ENCODE data around the gene RASD2.
"Not testable (repeated sequence)": the region's sequence is repeated elsewhere in the genome, so short reads cannot be mapped to it uniquely, and the experiment has no call there.

Gene RASD2, protein sequence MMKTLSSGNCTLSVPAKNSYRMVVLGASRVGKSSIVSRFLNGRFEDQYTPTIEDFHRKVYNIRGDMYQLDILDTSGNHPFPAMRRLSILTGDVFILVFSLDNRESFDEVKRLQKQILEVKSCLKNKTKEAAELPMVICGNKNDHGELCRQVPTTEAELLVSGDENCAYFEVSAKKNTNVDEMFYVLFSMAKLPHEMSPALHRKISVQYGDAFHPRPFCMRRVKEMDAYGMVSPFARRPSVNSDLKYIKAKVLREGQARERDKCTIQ

DNA sequence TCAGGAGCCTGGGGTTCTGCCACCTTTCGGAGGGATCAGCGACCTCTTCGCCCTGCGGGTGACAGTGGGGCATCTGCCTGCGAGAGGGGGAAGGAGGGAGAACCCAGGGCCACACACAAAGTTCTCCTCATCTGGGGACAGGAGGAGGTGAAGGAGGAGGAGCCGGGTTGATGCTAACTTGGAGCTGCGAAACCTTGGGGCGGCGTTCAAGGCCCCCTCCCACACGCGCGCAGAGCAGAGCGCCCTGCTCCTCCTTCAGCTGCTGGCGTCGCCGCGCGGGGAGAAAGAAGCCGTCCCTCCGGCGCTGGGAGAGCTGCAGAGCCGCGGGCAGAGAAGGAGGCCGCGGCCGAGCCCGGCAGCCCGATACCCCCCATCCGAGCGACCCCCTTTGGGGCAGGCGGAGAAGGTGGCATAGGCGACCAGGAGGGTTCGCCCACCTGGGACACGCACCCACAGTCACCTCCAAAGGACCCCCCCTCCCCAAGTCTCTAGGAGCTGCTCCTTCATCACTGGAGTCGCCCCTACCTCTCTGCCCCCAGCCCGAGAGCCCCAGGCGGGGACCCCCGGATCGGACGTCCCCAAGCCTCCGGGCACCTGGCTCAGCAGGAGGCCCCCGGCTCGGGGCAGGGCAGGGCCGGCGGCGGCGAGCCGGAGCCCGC lies at the start of gene RASD2:
RASD2 (plus strand) TSS at position 237 of the 659 bp plus-strand sequence. CDS start 5,979 bp downstream, outside the sequence.
- DNase-seq (ENCODE audit: low spot score) = no peak

DNA sequence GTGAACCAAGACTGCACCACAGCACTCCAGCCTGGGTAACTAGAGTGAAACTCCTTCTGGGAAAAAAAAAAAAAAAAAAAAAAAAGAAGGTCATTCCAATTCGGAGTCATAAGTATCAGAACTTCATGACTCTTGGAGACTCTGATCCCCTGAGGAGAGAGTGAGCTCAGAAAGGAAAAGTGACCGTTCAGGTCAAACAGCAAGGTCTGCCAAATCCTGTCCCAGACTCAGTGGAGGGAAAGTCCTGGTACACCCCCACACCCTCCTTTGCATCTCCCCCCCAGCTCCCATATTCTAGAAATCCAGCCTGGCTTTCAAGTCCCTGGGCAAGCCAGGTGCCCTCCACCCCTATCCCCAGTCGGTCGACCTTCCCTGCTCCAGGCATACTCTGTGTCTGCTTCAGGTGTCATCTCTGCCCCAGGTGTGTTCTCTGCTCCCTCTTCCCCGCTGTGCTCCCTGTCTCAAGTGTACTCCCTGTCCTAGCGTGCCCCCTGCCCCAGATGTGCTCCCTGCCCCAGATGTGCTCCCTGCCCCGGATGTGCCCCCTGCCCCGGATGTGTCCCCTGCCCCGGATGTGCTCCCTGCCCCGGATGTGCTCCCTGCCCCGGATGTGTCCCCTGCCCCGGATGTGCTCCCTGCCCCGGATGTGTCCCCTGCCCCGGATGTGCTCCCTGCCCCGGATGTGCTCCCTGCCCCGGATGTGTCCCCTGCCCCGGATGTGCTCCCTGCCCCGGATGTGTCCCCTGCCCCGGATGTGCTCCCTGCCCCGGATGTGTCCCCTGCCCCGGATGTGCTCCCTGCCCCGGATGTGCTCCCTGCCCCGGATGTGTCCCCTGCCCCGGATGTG lies 49.3 kb upstream of the RASD2 start:
- DNase-seq (ENCODE audit: low spot score) = not testable (repeated sequence)

DNA sequence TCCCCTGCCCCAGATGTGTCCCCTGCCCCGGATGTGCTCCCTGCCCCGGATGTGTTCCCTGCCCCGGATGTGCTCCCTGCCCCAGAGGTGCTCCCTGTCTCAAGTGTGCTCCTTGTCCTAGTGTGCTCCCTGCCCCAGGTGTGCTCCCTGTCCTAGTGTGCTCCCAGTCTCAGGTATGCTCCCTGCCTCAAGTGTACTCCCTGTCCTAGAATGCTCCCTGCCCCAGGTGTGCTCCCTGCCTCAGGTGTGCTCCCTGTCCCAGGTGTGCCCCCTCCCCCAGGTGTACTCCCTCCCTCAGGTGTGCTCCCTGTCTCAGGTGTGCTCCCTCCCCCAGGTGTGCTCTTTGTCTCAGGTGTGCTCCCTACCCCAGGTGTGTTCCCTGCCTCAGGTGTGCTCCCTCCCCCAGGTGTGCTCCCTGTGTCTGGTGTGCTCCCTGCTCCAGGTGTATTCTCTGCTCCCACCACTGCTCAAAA lies 48.7 kb upstream of the RASD2 start:
- no peak for DNase-seq (ENCODE audit: low spot score)

DNA sequence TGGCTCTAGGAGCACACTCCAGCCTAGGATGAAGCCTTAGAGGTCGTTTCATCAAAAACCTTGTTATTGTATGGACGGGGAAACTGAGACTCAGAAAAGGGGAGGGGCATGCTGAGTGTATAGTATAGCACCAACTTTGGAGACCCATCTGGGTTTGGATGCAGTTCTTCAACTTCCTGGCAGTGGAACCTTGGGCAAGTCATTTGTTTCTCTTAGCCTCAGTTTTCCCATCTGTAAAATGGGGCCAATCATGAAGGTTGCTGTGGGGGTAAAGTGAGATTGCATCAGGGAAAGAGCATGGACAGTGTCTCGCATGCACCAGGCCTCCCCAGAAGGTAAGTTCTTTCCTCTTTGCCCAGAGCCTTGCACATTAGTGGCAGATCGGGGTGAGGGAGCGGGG lies 47.6 kb upstream of the RASD2 start:
- DNase-seq (ENCODE audit: low spot score) = no peak

DNA sequence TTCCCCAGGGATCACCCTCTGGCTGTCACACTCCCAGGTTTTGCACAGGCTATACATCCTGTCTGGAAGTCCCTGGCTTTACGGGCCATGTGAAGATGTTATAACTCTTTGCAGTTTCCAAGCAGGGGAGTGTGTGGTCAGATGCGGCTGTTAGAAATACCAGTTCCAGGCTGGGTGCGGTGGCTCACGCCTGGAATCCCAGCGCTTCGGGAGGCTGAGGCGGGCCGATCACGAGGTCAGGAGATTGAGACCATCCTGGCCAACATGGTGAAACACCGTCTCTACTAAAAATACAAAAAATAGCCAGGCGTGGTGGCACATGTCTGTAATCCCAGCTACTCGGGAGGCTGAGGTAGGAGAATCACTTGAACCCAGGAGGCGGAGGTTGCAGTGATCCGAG lies 44.9 kb upstream of the RASD2 start:
- not testable (repeated sequence) for DNase-seq (ENCODE audit: low spot score)

DNA sequence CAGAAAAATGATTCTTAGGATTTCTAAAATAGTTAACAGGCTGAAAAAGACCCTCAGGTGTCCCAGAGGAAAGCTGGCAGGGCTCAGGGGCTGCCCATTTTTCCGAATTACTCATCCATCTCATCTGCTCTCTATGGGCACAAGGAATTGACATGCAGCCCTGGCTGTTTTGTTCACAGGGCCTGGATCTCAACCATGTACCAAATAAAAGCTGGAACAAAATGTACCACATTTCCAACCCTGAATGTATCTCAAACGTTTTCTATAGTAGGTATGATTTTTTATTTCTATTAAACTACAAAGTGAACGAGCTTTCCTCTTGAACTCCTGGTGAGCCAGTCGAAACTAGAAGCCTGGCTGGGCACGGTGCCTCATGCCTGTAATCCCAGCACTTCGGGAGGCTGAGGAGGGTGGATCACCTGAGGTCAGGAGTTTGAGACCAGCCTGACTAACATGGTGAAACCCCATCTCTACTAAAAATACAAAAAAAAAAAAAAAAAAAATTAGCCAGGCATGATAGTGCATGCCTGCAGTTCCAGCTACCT lies 43.8 kb upstream of the RASD2 start:
- no peak for DNase-seq (ENCODE audit: low spot score)

DNA sequence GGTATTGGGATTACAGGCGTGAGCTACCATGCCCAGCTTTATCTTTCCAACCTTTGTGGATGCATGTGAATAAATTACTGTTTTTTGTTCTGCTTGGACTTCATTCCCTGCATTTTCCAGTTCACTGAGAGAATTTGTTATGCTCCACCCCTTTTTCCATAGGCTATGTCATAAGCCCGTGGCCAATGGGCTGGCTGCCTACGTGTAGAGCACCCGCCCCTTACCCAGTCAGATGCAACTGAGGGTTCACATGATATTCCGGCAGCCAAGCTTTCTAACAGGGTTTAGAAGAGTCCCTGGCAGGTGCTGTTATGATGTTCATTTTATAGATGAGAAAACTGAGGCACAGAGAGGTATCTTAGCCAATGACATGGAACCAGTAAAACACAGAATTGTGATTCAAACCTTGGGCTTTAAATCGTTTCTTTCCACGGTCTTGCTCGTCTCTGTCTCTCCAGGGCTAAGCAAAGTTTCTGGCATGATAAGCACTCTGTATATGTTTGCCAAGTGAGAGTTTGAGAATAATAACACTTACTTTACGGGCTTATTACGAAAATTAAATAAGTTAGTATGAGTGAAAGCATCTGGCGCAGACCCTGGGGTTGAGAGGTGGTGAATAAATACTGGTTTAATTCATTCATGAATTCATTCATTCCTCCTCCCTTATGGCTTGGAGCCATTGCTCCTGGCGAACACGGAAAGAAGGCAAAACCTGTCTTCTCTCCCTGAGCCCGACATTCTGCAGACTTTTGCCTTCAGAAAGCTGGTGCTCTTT lies 42.4 kb upstream of the RASD2 start:
- no peak for DNase-seq (ENCODE audit: low spot score)

DNA sequence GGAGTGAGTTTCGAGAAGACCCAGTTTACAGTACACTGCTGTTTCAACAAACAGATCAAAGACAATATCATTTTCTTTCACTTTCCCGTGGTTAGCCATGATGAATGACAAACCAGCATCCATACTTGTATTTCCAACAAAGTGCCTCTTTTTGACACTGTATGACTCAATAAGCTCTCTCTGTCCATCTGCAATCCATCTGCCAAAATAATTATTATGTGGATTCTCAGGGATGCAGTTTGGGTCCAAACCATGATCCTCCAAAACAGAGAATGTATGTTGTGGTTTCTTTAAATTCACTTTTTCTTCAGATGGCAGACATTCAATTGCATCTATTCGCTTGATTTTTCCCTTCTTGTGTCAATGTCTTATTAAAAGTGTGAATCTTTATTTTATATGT lies 37.8 kb upstream of the RASD2 start:
- no peak for DNase-seq (ENCODE audit: low spot score)

DNA sequence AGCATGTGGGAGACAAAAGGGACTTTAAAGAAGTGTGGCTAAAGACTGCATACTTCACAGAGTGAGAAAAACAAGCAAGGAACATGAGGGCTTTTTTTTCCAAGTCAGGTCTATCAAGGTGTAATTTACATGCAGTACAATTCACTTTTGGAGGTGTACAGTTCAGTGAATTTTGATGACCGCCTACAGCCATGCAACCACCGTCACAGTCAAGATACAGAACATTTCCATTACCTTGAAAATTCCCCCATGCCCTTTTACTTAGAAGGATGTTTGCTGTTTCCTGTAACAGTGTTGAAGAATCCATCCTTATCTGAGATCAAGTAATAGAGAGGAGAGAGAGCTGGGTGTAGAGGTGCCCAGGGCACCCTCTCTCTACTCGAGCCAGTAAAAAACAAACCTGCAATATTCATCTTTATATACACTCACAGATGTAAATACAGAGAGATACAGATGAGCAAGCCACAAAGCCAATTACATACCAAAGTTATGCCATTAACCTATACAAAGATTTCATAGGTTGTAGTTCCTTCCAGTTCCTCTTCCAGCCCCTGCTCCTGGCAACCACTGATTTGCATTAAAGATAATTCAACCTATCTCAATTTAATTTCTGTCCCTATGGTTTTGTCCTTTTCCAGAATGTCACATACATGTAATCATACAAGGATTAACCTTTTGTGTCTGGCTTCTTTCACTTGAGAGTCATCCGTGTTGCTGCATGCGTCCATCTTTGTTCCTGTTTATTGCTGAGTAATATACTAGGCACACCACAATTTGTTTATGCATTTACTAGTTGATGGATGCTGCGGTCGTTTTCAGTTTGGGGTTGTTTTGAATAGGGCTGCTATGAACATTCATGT lies 35.0 kb upstream of the RASD2 start:
- no peak for DNase-seq (ENCODE audit: low spot score)

DNA sequence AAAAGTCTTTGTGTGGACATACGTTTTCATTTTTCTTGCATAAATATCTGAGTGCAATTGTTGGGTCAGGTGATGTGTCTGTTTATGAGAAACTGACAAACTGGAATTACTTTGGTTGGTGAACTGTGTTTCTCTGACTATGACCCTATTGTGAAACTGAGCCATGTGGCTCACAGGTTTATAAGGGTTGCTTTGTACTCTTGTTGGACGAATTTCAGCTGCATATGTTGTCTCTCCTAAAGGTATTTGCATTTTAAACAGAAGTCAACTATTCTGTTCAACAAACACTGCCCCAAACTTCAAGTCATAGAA lies 34.4 kb upstream of the RASD2 start:
- no peak for DNase-seq (ENCODE audit: low spot score)

DNA sequence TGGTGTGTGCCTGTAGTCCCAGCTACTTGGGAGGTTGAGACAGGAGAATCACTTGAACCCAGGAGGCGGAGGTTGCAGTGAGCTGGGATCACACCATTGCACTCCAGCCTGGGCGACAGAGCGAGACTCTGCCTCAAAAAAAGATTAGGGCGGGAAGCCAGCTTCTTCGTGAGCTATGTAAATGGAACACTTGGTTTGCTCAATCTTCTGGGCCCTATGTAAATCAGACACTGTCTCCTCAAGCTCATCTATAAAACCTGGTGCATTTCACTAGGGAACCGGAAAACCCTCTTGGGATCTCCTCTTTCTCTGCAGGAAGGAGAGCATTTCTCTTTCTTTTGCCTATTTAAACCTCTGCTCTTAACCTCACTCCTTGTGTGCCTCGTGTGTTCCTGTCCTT lies 32.8 kb upstream of the RASD2 start:
- not testable (repeated sequence) for DNase-seq (ENCODE audit: low spot score)

DNA sequence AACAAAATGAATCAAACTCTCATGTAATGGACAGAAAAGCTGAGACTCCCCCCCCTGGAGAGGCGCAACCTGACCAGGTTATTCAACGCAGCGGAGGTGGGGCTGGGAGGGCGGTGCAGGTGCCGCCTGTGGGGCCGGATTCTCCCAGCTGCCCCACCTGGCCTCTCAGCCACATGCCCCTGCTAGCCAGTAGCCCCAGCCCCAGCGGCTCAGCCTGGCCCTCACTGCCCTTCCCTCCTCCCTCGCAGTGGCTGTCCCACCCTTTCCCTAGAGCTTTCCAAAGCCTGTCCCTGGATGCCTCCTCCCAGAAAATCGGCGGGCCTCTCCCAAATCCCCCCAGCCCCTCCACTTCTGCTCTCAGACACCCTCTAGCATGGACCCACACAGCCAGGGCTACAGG lies 31.2 kb upstream of the RASD2 start:
- no peak for DNase-seq (ENCODE audit: low spot score)

DNA sequence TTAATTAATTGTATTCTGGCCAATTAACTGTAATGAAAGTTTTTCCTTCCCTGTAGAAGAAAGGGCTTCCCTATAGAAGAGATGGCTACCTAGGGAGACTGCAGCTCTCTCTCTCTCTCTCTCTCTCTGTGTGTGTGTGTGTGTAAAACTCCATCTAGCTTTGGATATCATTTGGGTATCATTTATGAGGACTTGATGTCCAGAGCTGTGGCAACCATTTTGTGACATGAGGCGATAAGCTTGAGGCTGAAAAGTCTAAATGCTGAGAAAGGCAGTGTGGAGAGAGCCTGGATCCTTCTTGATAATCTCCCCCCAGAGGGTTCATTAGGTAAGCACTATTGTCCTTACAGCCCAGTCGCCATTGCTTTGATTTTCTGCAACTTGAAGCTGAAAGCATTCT lies 30.7 kb upstream of the RASD2 start:
- DNase-seq (ENCODE audit: low spot score) = no peak

DNA sequence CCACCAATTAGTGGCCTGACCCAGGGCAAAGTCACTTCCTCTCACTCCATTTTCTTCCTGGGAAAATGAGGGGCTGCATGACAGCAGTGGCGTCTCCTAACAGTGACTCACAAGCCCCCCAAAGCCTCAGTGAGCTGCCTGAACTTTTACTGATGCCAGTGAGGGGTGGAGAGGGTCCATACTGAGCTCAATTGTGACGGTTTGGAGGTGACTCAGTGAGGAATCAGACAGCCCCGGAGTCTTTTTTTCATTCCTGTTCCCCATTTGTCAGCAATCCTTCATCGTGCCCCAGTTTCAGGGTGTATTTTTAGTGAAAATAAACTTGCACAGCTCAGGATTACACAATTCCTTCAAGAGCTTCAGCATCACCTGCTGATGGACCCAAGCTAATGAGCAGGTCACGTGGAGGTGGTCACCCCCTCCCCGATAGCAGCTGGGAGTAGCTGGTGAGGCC lies 30.1 kb upstream of the RASD2 start:
- no peak for DNase-seq (ENCODE audit: low spot score)

DNA sequence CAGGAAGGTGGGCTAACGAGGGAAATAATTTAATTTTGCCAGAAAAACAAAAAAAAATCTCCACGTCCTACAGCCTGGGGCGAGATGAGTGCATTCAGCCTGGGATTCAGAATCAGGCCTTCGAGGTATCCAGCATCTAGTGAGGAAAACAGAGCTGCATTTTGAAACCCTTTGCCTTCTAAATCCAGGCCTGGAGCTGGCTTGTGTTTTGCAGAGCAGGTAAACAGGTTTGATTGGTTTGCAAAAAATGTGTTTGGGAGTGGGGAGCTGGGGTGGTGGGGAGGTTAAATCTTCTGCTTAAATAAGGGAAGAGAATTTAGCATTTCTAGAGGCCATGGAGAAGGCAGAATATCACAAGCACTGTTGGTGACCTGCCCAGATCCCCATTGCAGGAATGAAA lies 29.7 kb upstream of the RASD2 start:
- no peak for DNase-seq (ENCODE audit: low spot score)

DNA sequence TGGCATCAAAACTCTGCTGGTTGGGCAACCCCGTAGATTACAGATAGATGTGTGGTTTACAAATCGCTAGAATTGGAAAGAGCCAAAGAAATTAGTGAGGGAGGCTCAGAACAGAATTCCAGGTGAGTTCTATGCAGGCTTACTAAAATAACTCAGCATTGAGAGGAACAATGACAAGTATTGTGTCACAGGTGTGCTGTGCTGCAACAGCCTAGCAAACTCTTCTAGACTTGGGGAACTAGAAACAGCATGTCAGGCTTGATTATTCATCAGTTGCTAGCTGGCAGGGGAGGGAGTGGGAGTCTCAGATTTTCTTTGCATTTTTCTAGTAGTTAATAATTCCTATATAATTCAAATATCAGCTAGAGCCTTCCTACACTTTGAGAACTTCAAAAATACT lies 26.3 kb upstream of the RASD2 start:
- no peak for DNase-seq (ENCODE audit: low spot score)

DNA sequence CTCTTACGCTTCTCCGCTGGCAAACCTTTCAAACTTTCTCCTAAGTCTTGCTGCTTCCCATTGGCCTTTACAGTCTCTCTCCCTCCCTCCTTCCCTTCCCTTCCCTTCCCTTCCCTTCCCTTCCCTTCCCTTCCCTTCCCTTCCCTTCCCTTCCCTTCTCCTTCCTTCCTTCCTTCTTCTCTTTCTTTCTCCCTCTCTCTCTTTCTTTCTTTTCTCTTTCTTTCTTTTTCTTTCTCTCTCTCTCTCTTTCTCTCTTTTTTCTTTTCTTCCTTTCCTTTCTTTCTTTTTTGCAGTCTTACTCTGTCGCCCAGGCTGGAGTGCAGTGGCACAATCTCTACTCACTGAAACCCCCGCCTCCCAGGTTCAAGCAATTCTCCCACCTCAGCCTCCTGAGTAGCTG lies 24.7 kb upstream of the RASD2 start:
- DNase-seq (ENCODE audit: low spot score) = not testable (repeated sequence)

DNA sequence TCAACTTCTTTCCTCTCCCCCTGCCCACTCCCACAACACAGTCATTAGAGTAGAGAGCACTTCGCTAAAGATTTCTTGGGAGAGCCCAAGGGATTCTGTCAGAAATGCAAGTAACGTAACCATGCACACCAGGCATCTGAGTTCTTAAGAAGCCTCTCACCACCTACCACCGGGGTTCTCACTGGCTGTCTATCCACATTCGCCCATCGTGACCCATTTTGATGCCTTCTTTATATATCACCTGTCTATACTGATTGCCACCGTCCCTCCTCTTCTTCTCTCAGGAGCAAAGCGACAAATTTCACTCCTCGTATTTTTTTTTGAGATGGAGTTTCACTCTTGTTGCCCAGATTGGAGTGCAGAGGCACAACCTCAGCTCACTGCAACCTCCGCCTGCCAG lies 23.9 kb upstream of the RASD2 start:
- DNase-seq (ENCODE audit: low spot score) = no peak

DNA sequence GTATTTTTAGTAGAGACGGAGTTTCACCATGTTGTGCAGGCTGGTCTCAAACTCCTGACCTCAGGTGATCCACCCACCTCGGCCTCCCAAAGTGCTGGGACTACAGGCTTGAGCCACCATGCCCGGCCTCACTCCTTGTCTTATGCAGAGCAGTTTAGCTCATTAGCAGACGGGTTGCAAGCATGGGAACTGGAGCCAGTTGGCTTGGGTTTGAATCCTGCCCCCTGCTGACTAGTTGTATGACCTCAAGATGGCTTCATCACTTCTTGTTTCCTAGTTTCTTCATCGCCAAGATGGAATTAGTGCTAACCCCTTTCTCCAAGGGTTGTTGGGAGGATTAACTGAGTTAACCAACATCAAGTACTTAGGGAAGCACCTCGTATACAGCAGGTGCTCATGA lies 23.4 kb upstream of the RASD2 start:
- DNase-seq (ENCODE audit: low spot score) = no peak

DNA sequence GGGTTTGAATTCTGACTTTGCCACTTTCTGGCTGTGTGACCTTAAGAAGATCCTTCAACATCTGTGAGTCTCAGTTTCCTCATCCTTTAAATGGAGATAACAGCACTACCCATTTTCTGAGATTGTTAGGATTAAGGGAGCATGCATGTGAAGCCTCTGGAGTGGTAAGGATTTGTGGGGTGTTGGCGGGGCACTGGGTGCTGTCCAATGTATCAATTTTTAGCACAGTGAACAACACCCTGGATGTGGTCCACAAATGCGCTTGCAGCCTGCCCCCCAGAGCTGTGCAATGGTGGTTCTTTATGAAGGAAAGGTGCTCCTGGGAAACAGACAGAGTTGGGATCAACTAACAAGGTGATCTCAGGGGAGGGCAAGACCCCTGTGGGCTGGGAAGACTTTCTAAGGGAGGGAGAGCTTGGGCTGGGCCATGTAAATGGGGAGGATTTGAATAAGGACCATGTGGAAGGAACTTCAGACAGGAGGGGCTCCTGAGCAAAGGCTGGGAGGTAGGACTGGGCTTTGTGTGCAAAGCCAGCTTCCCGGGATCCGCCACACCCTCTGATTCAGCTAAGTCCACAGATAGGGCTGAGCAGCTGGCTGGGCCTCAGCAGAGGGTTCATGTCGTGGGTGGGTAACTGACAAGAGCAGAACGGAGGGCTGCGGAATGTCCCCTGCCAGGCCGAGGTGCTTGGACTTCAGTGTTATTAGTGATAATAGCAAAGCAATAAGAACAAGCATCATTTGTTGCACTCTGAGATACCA lies 22.7 kb upstream of the RASD2 start:
- no peak for DNase-seq (ENCODE audit: low spot score)

Measured in HuH-7 (cell line).